Measurements from ENCODE around the gene NBPF3. TPM values are rescaled to one million over a fixed set of nuclear protein-coding genes. Genes with fewer than 3 reads are reported as not detected.
"Not testable (repeated sequence)": the region's sequence is repeated elsewhere in the genome, so short reads cannot be mapped to it uniquely, and the experiment has no call there.

The NBPF3 gene
- total RNA-seq, 4 donors from 2014 or later, result 3.8 to 10.7 (median 6.6) TPM

GRCh38 chr1:21451981-21452411 lies 12.1 kb downstream of the NBPF3 start:
- Histone ChIP-seq H3K4me1 (peaks cover 0 to 8% (median 0%) of the 10 kb centered on the region in 3 donors), H3K36me3 (peaks cover 0 to 23% (median 0%) of the 10 kb centered on the region in 3 donors), H3K27me3 (no peaks in the 10 kb centered on the region), H3K4me3 (no peak overlapping the region), H3K27ac (no peak overlapping the region), H3K9me3 (no peaks in the 10 kb centered on the region)
- 78 to 88% methylated on average over 2 of the region's 2 CpGs for WGBS, 2 donors
- TF ChIP-seq POLR2A (IDR thresholded peaks at IDR 0.05) (no peak), CTCF (IDR thresholded peaks at IDR 0.05) (no peak)
- intact Hi-C loops (cut with DNase I), result no loop called here
- DNase-seq, result no peak

- H3K27ac ChIP-seq; intact Hi-C loops (cut with DNase I); H3K4me1 ChIP-seq; H3K4me3 ChIP-seq; H3K9me3 ChIP-seq; H3K27me3 ChIP-seq; DNase-seq: not testable (repeated sequence)
- 69 to 76% methylated on average over 5 of the region's 5 CpGs for WGBS, 2 donors
- peaks cover 0 to 23% (median 0%) of the 10 kb centered on the region in 3 donors for H3K36me3 ChIP-seq
Measured at GRCh38 chr1:21453964-21454614, 14.2 kb downstream of the NBPF3 start.

- DNase-seq; intact Hi-C loops (cut with DNase I): not testable (repeated sequence)
- H3K36me3 ChIP-seq, result peaks cover 0 to 21% (median 0%) of the 10 kb centered on the region in 3 donors
Measured at GRCh38 chr1:21454904-21455303, 15.0 kb downstream of the NBPF3 start.

GRCh38 chr1:21457654-21458053 lies 17.7 kb downstream of the NBPF3 start:
- WGBS, 2 donors, result 71 to 100% methylated on average over 1 of the region's 1 CpG
- intact Hi-C loops (cut with DNase I), result no loop called here
- Histone ChIP-seq H3K4me3 (no peak overlapping the region), H3K4me1 (peaks cover 0 to 8% (median 0%) of the 10 kb centered on the region in 3 donors), H3K27ac (no peak overlapping the region), H3K9me3 (no peaks in the 10 kb centered on the region), H3K27me3 (no peaks in the 10 kb centered on the region), H3K36me3 (peaks cover 0 to 12% (median 0%) of the 10 kb centered on the region in 3 donors)
- DNase-seq, result no peak
- TF ChIP-seq CTCF (IDR thresholded peaks at IDR 0.05) (no peak), POLR2A (IDR thresholded peaks at IDR 0.05) (no peak)

More at GRCh38 chr1:21454904-21455303, 15.0 kb downstream of the NBPF3 start:
- H3K27ac ChIP-seq, H3K9me3 ChIP-seq, H3K4me1 ChIP-seq, H3K27me3 ChIP-seq, H3K4me3 ChIP-seq: not testable (repeated sequence)
- 73 to 94% methylated on average over 4 of the region's 5 CpGs for WGBS, 2 donors

GRCh38 chr1:21465127-21465526 lies 25.2 kb downstream of the NBPF3 start:
- H3K27ac ChIP-seq; H3K36me3 ChIP-seq; DNase-seq; H3K9me3 ChIP-seq; H3K27me3 ChIP-seq; intact Hi-C loops (cut with DNase I); H3K4me3 ChIP-seq; H3K4me1 ChIP-seq: not testable (repeated sequence)

- WGBS, 2 donors, result 65 to 71% methylated on average over 4 of the region's 4 CpGs
- intact Hi-C loops (cut with DNase I); H3K27ac ChIP-seq; DNase-seq; H3K27me3 ChIP-seq; H3K4me3 ChIP-seq; H3K9me3 ChIP-seq; H3K4me1 ChIP-seq: not testable (repeated sequence)
- H3K36me3 ChIP-seq, result peaks cover 0 to 30% (median 0%) of the 10 kb centered on the region in 3 donors
Measured at GRCh38 chr1:21467946-21468345, 28.0 kb downstream of the NBPF3 start.

GRCh38 chr1:21468599-21468998 lies 28.7 kb downstream of the NBPF3 start:
- no peaks in the 10 kb centered on the region for H3K9me3 ChIP-seq
- H3K4me3 ChIP-seq, result no peak overlapping the region
- TF ChIP-seq CTCF (IDR thresholded peaks at IDR 0.05) (peak in 4 of 6 experiments; percentile 14 to 34 (median 20)), POLR2A (IDR thresholded peaks at IDR 0.05) (no peak)
- no peaks in the 10 kb centered on the region for H3K4me1 ChIP-seq
- intact Hi-C loops (cut with DNase I), result no loop called here
- H3K27ac ChIP-seq, result no peak overlapping the region
- H3K27me3 ChIP-seq, result no peaks in the 10 kb centered on the region
- WGBS, 2 donors, result 40 to 62% methylated on average over 10 of the region's 10 CpGs
- no peak for DNase-seq
- peaks cover 0 to 36% (median 0%) of the 10 kb centered on the region in 3 donors for H3K36me3 ChIP-seq

Measured in esophagus squamous epithelium (tissue), 5 donors.